NCI-H2227 (cell line): Measurements from ENCODE around the gene CSMD2.
"Not testable (repeated sequence)": the region's sequence is repeated elsewhere in the genome, so short reads cannot be mapped to it uniquely, and the experiment has no call there.

Experiments
- DNase-seq: peaks from one replicate; lab custom pipeline; 2025; ENCODE audit not compliant: unreplicated experiment; lab: John Stamatoyannopoulos, UW

Gene CSMD2

DNA sequence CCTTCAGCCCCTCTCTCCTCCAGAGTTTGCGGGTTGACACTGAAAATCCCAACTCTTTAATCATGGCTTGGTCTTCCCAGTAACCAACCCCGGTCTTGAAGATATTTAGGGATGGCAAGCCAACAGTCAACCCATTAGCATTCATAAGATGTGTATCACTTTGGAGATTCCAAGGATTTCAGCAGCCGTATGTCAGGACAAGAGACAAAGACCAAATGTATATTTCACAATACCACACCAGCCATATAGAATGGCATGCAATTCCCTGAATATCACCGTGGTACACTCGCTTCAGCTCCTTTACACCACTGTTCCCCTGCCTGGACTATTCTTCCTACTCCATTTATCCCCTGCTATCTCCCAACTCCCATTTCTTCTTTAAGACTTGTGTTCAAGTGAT is 109.2 kb downstream of the CSMD2 start:
- no peak for DNase-seq

- no peak for DNase-seq
These were observed 110.1 kb downstream of the CSMD2 start for GRCh38 chr1:34054920-34055319.

- DNase-seq, result no peak
These were observed 111.4 kb downstream of the CSMD2 start for GRCh38 chr1:34053660-34054059.

- DNase-seq, result no peak
These were observed 112.5 kb downstream of the CSMD2 start for GRCh38 chr1:34052565-34052964.

DNA sequence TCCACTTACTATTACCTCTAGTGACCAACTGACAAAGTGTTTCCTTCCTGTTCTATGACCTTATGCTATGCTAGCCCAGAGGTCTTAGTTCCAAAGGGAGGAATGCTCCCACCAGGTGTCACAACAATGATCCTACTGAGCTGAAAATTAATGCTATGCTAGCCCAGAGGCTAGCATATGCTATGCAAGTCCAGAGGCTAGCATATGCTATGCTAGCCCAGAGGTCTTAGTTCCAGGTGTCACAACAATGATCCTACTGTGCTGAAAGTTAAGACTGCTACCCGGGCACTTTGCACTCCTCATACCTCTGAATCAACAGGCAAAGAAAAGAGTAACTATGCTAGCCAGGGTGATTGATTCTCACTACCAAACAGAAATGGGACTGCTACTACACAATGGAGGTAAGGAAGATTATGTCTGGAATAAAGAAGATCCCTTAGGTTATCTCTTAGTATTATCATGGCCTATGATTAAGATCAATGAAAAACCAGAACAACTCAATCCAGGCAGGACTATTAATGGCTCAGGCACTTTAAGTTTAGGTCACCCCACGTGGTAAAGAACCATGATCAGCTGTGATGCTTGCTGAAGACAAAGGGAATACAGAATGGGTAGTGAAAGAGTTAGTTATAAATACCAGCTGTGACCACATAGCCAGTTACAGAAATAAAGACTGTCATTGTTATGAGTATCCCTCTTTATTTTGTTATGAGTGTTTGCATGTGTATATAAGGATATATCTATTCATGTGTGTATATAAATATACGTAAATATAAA is 114.1 kb downstream of the CSMD2 start:
- DNase-seq, result no peak

DNA sequence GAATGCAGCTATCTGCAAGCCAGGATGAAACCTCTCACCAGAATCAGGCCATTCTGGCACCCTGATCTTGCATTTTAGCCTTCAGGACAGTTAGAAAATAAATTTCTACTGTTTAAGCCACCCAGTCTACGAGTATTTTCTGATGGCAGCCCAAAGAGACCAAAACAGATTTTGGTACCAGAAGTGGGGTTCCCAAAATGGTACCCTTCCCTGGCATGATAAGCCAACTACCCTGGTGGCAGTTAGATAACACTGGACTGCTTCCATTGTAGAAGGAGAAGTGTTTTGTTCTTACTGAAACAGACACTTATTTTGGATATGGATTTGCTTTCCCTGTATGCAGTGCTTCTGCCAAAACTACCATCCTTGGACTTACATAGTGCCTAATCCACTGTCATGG is 115.0 kb downstream of the CSMD2 start:
- no peak for DNase-seq

DNA sequence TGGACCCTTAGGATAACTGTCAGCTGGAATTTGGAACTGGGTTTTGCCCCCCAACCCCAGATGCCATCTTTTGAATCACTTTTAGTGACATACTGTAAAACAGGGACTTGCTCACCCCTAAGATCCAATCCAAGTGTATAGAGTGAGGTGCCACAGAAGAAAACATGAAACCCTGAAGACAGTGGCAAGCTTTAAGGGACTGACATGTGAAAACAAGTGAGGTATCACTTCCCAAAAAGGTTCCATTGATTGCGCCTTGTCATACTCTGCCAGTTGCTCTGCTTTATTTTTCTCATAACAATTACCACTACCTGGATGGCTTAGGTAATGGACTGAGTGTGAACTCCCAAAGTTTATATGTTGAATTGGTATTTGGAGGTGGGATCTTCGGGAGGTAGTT is 115.6 kb downstream of the CSMD2 start:
- DNase-seq, result no peak

DNA sequence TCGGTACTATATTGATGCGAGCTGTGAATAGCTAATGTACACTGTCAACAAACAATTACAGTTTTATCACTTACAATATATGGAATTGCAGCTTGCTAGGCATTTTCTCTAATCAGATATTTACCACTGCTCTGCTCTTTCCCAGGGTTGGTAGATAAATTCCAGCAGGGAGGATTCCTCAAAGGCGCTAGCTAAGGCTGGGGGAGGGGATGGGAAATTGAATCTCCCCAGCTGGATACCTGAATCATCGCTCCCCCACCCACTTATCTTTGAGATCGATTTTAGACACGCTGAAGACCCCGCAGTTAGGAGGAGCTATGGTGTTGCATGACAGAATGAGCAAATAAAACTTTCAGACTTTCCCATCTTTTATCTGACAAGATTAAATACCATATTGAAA is 127.2 kb downstream of the CSMD2 start:
- DNase-seq, result no peak

- DNase-seq, result no peak
These were observed 127.9 kb downstream of the CSMD2 start for GRCh38 chr1:34037109-34037508.

- DNase-seq, result no peak
These were observed 131.0 kb downstream of the CSMD2 start for GRCh38 chr1:34034036-34034435.

DNA sequence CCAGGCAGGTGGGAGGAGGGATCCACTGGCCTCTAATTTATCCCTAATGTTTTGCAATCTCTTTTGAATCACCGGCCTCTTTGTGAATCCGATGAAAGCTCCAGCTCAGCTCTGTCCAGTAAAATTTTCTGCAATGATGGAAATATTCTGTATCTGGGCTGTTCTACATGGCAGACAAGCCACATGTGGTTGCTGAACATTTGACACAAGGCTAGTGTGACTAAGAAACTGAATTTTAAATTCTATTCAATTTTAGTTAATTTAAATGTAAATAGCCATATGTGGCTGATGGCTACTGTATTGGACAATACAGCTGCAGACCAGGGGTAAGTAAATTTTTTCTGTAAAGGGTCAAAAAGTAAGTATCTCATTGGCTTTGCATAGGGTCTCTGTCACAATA is 135.1 kb downstream of the CSMD2 start:
- DNase-seq, result no peak

DNA sequence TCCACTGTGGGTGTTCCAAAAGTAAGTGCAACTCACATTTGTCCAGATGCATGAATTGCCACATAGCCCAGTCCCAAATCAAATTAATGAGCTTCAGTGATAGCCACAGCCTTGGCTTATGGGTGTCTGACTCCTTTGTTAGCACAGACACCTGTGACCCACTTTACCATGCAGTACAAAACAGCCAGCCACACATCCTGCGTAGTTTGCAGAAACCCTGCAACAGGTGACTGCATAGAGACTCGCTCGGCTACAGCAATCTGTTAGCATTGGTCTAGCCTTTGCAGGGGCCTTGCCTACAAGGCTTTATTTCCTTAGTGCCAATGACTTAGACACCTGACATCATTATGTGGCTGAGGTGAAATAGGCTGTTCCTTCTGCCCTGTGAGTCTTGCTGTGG is 135.5 kb downstream of the CSMD2 start:
- no peak for DNase-seq

- DNase-seq, result no peak
These were observed 136.5 kb downstream of the CSMD2 start for GRCh38 chr1:34028381-34029055.

DNA sequence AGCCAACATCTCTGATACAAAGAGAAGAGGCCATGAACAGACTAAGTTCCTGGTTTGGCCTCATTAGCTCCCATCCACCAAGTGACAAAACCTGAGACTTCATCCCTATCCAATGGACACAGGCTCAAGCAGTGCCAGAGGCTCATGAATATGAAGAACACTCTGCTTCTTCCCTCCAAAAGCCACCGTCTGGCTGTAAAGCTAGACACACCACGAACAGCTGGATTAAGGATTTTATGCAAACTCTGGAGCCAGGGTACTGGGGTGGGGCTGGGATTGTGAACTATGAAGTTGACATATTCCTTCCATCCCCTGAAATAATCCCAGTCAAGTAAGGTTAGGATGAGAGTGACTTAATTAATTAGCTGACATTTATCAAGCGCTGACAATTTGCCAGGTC is 139.4 kb downstream of the CSMD2 start:
- no peak for DNase-seq

DNA sequence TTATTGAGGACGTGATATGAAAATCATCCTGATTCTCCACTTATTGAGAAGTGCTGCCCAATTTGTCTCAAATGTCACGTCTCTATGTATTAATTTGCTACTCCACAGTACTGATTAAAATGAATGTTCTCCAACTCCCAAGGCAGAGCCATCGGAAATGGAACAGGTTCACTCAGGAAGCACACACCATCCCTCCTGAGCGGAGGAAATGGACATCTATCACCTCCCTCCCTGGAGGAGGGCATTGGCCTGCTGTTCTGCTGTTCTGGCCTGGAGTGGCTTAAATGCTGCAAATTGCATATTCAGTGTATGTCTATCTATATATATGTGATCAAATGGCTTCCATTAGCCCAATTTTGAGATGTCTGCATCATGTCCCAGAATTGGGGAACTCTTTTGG is 140.5 kb downstream of the CSMD2 start:
- DNase-seq, result no peak

DNA sequence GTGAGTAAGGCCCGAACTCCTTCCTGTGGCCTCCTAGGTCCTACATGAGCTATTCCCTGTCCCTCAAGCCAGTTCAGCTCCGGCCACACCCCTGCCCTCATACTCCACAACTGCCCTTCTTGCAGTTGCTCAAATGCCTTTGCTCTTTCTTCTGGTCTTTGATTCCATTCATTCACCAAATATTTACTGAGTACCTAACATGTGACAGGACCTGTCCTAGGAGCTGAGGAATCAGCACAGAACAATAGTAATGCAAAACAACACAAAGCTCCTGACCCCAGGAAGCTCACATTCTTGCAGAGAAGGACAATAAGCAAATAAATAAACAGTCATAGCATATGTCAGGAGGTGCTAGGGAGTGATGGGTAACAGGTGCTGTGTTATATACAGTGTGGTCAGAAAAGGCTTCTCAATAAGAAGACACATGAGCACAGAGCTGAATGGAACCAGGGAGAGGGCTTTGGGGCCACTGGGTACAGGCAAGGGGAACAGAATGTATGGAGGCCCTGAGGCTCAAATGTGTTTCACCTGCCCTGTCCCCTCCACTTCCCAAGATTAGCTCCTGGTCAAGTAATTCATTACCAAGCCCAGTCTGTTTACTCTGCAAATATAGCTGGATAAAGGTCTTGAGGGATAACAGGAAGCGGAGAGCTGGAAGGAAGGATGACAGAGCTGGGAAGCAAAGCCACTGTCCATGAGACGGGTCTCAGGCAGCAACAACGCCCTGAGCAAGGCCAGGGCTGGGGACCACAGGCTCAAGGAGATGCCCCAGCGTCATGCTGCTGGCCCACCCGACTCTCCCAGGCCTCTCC is 145.1 kb downstream of the CSMD2 start:
- no peak for DNase-seq

GRCh38 chr1:34018285-34018684 is 146.7 kb downstream of the CSMD2 start:
- DNase-seq, result no peak

DNA sequence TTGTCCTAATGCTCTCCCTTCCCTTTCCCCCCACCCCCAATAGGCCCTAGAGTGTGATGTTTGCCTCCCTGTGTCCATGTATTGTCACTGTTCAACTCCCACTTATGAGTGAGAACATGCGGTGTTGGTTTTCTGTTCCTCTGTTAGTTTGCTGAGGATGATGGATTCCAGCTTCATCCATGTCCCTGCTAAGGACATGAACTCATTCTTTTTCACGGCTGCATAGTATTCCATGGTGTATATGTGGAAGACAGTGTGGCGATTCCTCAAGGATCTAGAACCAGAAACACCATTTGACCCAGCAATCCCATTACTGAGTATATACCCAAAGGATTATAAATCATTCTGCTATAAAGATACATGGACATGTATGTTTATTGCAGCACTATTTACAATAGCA is 148.7 kb downstream of the CSMD2 start:
- DNase-seq, result not testable (repeated sequence)

DNA sequence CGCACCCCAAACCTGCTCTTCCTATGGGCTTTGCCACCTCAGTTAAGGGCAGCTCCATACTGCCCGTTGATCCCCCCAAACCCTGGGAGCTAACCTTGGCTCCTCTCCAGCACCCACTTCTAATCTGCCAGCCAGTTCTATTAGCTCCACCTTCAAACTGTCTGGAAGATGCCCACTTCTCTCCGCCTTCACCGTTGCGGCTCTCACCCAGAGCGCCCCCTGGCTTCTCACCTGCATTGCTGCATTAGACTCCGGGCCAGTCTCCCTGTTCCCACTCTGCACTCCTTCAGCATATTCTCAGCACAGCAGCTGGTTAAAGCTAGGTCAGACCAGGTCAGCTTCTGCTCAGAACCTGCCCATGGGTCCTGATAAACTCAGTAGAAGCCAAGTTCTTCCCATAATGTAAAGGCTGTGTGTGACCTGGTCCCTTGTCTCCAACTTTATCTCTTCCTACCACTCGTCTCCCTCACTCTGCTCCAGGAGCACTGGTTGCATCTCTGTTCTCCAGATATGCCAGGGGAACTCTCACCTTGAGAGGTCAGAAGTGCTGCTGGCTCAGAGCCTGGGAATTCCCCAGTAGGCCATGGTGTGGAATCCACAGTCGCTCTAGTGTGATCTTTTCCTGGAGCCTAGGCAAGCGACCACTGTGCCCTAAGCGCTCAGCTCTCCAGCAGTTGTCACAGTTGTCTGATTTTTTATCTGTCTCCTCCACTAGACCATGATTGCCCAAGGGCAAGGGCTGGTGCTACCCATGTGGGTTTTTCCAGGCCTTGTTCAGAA is 150.9 kb downstream of the CSMD2 start:
- DNase-seq, result no peak

- DNase-seq, result no peak
These were observed 151.9 kb downstream of the CSMD2 start for GRCh38 chr1:34013136-34013535.

DNA sequence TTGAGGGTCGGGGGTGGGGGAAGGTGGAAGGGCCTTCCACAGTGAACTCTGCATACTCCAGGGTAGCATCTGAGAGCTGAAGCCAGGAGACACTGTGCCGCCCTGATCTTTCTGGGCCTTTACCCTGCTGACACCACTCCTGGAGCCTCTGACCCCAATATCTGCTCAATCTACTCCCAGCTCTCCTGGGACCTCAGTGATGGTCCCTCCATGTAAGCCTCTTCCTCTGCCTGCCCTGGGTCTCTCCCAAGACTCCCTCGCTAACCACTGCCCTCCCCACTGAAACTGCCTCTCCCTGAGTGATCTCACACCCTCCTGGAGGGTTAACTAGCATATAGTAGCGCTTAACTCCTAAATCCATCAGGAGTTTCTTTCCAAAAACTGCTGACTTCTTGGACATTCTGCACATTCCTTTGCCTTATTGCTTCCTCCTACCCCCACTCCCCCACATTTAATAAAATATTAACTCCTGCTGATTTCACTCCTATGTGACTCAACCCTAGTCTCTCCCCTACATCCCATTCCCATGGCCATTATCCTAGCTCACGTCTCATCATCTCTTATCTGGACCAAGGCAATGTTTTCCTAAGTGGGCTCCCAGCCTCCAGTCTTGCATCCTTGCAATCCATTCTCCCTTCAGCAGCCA is 155.6 kb downstream of the CSMD2 start:
- DNase-seq, result no peak
